Tibial nerve (tissue), 4 donors: Measurements from ENCODE around the gene TMEM63C.

Experiments
- EP300 ChIP-seq, 2 donors: sonication (generic); formaldehyde crosslinking; IDR thresholded peaks; one replicate each; pipeline ENCODE4 v1.6.1; 2017; ENCODE audit warnings: antibody characterized with exemption in 2 of 2, mild to moderate bottlenecking in 1 of 2
- POLR2A ChIP-seq, 2 donors: fragments of 450-650 bp; IDR thresholded peaks; one replicate each; pipeline ENCODE4 v1.6.1; 2017; ENCODE audit warnings: antibody characterized with exemption in 2 of 2, mild to moderate bottlenecking in 2 of 2, moderate library complexity in 2 of 2
- TF ChIP-seq, protein P1 (sequence below), 5 experiments: fragments of 200-600 bp in 3 of 5; fragments of 450-650 bp in 2 of 5; sonication (generic) in 3 of 5; IDR thresholded peaks; one replicate each; pipeline ENCODE4 v1.5.1; 2016 to 2019; ENCODE audit warnings: antibody characterized with exemption in 5 of 5, mild to moderate bottlenecking in 3 of 5, moderate library complexity in 2 of 5

DNA sequence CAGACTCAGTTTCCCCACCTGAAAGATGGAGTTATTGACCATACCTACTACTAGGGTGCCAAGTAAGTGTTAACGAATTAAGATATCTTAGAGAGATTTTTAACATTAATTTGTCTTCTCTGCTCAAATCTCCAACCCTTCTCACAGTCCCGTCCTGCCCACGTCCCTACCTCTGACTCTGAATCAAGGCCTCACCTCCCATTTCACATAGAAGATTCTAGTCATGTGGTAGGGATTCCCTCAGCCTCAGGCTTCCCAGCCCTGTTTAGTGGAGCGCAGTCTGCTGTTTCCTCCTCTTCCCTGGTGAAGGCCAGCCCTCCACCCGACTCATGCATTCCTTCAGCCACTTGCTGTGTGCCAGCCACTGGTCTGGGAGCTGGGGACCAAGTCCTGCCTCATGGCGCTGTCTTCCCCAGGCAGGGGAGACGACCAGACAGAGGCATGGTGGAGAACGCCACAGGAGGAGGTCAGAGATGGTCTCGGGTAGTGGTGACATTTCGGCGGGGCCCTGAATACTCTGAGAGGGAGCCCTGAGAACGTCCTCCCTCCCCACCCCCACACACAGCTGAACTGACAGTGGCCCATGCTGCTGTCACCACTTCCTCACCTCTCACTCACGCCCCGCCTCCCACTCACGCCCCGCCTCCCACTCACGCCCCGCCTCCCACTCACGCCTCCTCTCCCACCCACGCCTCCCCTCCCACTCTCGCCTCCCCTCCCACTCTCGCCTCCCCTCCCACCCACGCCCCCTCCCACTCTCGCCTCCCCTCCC, 38.8 kb downstream of the TMEM63C start:
- TF ChIP-seq, protein P1, sequence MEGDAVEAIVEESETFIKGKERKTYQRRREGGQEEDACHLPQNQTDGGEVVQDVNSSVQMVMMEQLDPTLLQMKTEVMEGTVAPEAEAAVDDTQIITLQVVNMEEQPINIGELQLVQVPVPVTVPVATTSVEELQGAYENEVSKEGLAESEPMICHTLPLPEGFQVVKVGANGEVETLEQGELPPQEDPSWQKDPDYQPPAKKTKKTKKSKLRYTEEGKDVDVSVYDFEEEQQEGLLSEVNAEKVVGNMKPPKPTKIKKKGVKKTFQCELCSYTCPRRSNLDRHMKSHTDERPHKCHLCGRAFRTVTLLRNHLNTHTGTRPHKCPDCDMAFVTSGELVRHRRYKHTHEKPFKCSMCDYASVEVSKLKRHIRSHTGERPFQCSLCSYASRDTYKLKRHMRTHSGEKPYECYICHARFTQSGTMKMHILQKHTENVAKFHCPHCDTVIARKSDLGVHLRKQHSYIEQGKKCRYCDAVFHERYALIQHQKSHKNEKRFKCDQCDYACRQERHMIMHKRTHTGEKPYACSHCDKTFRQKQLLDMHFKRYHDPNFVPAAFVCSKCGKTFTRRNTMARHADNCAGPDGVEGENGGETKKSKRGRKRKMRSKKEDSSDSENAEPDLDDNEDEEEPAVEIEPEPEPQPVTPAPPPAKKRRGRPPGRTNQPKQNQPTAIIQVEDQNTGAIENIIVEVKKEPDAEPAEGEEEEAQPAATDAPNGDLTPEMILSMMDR (IDR thresholded peaks at IDR 0.05) = no peak
- TF ChIP-seq POLR2A (IDR thresholded peaks at IDR 0.05) (no peak), EP300 (IDR thresholded peaks at IDR 0.05) (no peak)
